Measurements from ENCODE around the gene NUDT13.

Gene NUDT13

DNA sequence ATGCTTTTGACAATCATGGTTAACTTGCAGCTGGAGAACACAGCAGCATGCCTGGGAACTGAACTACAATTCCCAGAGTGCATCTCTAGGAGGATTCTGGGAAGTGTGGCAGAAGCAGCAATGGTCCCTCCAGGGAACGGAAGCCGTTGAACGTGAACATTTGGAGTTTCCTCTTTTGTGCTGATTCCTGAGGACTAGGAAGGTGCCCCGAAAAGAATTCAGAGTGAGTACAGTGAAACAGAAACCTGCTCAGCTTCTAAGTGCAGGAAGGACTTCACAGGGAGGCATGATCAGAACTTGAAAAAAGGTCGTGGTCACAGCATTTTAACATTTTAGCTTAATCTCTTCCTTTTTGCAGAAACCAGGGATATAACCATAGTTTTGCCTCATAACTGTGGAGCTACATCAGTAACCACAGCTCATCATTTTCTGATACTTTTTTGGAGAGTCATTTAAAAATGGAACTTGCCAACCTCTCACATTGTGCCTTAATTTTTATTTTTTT lies at the start of gene NUDT13:
NUDT13 (plus strand) TSS at position 111 of the 505 bp plus-strand sequence. CDS start 3,911 bp downstream, outside the sequence.
- peak; percentile 82 for DNase-seq

GRCh38 chr10:73060738-73061635 lies 49.3 kb upstream of the NUDT13 start:
- DNase-seq: no peak

GRCh38 chr10:73061743-73062142 lies 48.5 kb upstream of the NUDT13 start:
- DNase-seq: no peak

DNA sequence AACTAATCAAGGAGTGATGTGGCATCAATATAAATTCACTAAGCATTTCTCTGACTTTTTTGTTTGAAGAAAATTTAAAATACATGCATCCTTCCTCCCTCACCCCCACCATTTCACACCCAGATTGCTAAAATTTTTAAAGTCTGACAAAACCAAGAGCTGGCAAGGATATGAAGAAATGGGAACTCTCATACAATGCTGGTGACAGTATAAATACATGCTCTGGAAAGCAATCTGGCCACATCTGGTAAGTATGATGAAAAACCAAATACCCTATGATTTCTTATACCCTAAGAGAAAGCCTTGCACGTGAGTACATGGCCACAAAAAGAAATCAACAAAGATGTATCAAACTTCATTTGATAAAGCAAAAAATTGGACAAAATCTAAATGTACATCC lies 44.8 kb upstream of the NUDT13 start:
- no peak for DNase-seq

- no peak for DNase-seq
Observed at GRCh38 chr10:73073627-73074026, 36.6 kb upstream of the NUDT13 start.

GRCh38 chr10:73075829-73076228 lies 34.4 kb upstream of the NUDT13 start:
- DNase-seq: no peak

DNA sequence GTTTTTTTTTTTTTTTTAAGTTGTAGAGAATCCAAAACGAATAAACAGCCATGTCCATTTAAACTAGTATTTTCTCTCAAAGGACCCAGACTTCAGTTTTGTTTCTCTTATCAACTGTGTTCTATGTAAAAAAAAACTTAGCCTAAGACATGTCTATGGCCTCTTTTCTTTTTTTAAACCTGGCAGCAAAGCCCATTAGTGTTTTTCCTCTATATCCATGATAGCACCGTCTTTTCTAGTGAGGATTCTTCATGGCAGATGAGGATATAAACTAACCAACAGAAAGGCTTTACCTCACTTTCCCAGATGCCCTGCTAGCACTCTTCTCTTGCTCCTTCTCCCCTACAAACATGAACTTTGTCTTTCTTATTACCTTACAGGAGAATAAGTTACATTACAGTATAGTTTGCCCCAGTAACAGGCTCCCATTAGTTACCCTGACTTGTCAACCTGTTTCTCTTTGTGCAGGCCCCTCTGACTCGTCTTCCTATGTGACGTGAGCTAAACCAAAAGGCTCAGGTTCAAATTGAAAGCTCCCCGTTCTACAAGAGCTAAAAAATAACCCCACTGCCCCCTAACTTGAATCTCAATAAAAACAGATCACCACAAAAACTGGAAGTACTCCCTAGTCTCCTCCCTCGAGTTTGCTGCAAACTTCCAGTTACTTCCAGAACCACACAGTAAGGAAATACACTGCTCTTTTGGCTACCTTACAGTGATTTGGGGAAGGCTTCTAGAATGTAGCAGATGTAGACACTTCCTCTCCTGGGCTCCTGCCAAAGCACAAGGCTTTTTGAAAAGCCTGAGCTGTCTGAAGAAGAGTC lies 33.7 kb upstream of the NUDT13 start:
- DNase-seq: peak; percentile 59

DNA sequence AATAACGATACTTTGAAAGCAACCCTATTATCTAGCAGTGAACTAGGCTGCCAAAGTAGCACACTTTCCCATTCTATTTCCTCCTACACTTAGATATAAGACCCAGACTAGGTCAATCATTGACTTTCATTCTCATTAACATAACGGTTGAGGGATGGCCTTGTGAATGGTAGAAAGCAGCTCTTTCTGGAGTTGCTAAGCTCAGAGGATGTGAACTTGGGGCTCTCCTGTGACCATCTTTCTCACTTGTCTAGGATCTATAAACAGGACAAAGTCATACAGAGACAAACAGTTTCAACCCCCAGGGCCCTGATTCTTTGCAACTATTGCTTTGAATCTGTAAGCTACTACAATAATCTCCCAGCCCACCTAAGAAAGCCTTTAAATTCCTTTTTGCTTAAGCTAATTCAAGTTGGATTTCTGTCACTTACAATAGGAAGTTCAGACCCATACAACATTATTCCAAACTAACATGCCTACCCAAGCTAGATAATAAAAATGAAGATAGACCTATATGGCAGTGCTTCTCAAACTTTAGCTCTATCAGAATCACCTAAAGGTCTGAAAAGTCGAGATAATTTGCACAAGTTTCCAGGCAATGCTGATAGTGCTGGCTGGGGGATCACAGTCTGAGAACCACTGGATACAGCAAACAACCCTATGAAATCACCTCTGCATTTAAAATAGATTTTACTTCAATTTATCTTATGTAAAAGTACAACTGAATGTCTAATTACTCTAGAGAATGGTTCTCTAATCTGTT lies 30.3 kb upstream of the NUDT13 start:
- DNase-seq: no peak

- no peak for DNase-seq
Observed at GRCh38 chr10:73083221-73083620, 27.0 kb upstream of the NUDT13 start.

DNA sequence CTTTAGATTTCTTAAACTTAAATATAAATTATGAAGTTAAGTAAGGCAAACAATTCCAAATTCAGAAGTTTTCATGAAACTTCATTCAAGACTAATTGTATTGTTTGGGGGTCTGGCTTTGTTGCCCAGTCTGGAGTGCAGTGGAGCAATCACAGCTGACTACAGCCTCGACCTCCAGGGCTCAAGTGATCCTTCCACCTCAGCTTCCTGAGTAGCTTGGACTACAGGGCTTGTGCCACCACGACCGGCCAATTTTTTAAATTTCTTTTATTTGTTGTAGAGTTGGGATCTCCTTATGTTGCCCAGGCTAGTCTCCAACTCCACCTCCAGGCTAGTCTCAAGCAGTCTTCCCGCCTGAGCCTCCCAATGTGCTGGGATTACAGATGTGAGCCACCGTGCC lies 26.0 kb upstream of the NUDT13 start:
- DNase-seq: no peak

DNA sequence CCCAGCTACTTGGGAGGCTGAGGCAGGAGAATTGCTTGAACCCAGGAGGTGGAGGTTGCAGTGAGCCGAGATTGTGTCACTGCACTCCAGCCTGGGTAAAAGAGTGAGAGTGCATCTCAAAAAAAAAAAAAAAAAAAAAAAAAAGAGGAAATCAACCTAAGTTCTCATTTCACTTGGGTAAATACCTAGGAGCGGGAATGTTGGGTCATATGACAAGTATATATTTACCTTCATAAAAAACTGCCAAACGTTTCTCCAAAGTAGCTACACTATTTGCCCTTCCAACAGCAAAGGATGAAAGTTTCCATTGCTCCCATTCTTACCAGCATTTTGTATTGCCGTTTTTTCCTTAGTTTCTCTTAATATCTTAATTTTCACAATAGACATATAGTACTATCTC lies 23.4 kb upstream of the NUDT13 start:
- DNase-seq: no peak

GRCh38 chr10:73088304-73088703 lies 22.0 kb upstream of the NUDT13 start:
- DNase-seq: no peak

DNA sequence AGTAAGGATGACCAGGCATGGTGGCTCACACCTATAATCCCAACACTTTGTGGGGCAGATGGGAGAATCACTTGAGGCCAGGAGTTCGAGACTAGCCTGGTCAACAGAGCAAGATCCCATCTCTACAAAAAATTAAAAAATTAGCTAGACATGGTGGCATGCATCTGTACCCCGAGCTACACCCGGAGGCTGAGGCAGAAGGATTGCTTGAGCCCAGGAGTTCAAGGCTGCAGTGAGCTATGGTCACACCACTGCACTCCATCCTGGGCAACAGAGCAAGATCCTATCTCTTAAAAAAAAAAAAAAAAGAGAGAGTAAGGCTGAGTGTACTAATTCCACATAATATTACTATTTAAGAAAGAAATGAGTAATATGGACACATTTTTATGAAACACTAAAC lies 17.4 kb upstream of the NUDT13 start:
- no peak for DNase-seq

DNA sequence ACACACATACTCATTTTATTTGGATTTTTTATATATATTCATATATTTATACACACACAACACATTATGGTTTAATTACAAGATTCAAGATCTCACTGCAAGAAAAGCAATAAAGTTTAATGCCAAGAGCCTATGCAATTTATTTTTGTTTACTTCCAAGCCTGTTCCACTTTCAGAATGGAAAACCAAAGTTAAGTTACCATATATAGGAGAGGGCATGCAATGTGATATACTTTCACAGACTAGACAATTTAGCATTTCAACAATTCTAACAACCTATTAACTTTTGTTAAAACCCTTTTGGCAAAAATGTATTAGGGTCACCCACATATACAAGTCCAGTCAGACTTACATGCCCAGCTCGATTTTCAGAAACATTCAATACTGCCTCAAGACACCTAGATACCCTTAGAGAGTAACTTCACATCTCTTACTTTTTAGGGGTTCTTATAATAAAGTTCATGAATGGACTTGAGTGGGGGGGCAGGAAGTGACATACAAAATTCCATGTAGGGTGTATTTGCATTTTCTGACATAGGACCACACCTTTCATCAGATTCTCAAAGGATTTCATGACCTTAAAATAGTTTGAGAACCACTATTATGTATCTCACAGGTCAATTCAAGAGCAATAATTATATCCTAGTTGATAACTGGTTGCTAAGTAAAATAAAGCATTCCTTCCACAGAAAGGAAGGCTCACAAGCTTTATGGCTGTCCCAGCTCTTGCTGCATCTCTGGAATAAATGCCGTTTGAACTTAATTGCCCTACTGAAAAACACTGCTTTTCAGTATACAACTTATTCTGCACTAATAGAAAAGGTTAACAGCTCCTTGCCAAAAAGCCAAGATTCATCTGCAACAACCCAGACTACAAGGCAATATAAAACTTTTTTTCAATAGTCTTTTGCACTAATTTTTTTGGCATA lies 16.1 kb upstream of the NUDT13 start:
- DNase-seq: no peak

DNA sequence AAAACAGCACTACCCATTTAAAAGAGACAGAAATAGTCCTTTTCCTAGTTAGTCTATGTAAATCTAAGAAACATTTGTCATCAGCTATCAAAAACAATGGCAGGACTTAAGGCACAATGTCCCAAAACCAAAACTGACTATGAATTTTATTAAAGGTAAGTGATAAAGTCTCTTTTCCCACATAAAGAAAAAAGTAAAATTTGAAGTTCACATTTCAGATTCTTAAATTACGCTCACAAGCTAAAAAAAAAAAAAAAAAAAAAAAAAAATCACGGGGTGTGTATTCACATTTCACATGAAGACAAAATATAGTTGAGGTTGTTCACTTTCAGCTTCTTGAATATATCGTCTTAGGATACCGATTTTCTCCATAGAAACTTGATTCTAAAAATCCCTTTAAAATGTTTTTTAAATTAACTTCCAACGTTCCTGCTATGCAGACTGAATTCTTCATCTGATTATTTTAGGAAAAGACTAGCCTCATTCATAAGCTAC lies 15.2 kb upstream of the NUDT13 start:
- no peak for DNase-seq

- DNase-seq: peak; percentile 88
Observed at GRCh38 chr10:73095481-73096021, 14.7 kb upstream of the NUDT13 start.

DNA sequence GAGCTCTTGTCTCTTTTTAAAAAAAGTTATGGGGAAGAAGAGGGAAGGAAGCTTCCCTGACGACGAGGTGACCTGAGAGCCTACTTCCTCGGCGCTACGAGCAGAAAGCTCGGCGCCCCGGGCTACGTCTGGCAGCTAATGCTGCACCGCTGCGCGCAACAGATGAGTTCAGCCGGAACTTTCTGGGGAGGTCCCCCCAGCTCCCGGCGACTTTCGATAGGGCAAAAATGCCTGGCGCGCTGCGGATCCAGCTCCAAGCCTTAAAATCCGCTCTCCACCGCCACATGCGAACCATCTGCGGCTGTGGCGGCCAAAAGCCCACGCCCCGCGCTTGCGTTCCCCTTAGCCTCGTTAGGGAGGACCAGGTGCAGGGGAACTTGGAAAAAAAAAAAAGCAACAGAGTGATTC lies 14.2 kb upstream of the NUDT13 start:
- DNase-seq: peak; percentile 80

DNA sequence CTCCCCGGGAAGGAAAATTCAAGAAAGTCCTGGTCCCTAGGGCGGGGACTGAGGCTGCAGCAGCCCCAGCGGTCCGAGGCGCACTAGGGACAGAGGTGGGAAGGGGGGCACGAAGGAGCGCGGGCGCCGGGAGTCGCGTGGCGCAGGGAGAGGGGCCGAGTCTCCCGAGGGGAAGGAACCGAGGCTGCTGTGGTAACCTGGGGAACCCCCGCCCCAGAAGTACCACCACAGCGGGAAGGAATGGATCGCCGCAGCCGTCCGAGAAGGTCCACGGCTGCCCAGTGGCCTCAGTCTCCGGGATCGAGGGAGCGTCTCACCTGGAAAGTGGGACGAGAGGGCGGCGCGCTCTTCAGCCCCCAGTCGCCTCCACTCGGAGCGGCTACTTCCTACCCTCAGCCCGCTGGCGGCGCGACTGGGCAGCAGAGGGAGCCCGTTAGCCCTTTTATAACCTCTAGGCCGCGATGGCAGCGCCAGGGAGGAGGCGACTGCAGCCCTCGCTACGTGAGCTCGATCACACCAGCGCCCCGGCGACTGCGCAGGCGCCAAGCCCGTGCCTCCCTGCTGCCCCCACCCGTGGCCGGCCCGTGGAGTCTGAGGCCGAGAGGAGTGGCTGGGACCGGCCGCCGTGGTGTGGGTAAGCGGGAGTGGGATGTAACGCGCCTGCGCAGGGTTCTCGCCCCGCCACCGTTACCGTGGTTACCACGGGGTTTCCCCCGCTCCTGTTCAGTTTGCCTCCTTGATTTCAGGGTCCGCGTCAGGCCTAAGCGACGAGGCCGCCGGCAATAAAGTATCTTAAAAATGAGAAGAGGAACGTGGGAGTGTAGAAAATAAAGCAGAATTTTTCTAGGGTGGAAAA lies 13.6 kb upstream of the NUDT13 start, which contains the start of gene P4HA1:
P4HA1 (minus strand) TSS at position 418 of the 856 bp plus-strand sequence. CDS start 21,983 bp downstream, outside the sequence.
- peak; percentile 100 for DNase-seq

DNA sequence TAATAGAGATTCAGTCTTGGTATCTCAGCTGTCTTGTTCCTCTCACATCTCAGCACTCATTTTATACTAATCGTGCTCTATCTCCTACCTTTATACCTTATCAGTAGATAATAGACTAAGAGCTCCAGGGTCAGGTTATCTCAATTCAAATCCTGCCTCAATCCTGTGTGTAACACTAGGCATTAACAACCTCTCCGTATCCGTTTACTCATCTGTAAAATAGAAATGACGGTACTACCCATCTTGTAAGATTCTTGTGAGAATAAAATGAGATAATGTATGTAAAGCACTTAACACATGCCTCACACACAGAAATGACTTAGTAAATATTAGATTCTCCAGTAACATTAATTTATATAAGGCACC lies 13.0 kb upstream of the NUDT13 start:
- DNase-seq: no peak

DNA sequence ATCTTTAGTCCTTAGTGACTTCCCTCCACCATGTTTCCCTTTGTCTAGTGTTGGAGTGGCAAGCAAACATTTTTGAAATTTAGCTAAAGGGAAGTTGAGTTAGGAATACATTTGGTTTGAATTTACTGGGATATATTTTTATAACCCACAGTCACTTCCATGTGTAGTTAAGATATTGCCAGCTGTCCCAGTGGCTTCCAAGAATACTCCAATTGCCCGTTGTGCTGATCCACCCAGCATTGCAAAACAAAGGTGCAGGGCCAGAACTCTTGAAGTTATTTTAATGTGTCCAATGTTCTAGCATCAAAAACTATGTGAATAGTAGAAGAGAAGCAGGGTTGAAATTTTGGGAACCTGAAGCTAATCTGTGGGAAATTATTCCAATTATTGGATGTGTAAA lies 11.1 kb upstream of the NUDT13 start:
- DNase-seq: no peak

Measured in left hindlimb (tissue), 1 donor.